ENCODE data around the gene GABRE.
"Not testable (repeated sequence)": the region's sequence is repeated elsewhere in the genome, so short reads cannot be mapped to it uniquely, and the experiment has no call there.

Gene GABRE

GRCh38 chrX:151920530-151920929 is 53.9 kb downstream of the GABRE start:
- no peak for DNase-seq (ENCODE audit: low read depth)
- H3K4me3 ChIP-seq (ENCODE audit: low read length), result no peak overlapping the region
- no peak for TF ChIP-seq CTCF (IDR thresholded peaks at IDR 0.05; ENCODE audit: insufficient read depth, low read depth, low read length, missing control alignments)

GRCh38 chrX:151920101-151920500 is 54.4 kb downstream of the GABRE start:
- no peak for DNase-seq (ENCODE audit: low read depth)
- no peak overlapping the region for H3K4me3 ChIP-seq (ENCODE audit: low read length)
- no peak for TF ChIP-seq CTCF (IDR thresholded peaks at IDR 0.05; ENCODE audit: insufficient read depth, low read depth, low read length, missing control alignments)

- H3K4me3 ChIP-seq (ENCODE audit: low read length), result no peak overlapping the region
- DNase-seq (ENCODE audit: low read depth), result no peak
- no peak for TF ChIP-seq CTCF (IDR thresholded peaks at IDR 0.05; ENCODE audit: insufficient read depth, low read depth, low read length, missing control alignments)
Observed at GRCh38 chrX:151919610-151920009, 54.9 kb downstream of the GABRE start.

- DNase-seq (ENCODE audit: low read depth); H3K4me3 ChIP-seq (ENCODE audit: low read length): not testable (repeated sequence)
Observed at GRCh38 chrX:151918736-151919135, 55.7 kb downstream of the GABRE start.

GRCh38 chrX:151912780-151913179 is 61.7 kb downstream of the GABRE start, which contains the start of gene MAGEA4:
Gene MAGEA4 (plus strand): TSS chrX:151912889. CDS start chrX:151923665, 10,776 bp downstream.
- no peak for TF ChIP-seq CTCF (IDR thresholded peaks at IDR 0.05; ENCODE audit: insufficient read depth, low read depth, low read length, missing control alignments)
- H3K4me3 ChIP-seq (ENCODE audit: low read length), result no peak within 1 kb of the TSS
- no peak for DNase-seq (ENCODE audit: low read depth)

GRCh38 chrX:151912221-151912620 is 62.3 kb downstream of the GABRE start:
- TF ChIP-seq CTCF (IDR thresholded peaks at IDR 0.05; ENCODE audit: insufficient read depth, low read depth, low read length, missing control alignments), result no peak
- no peak overlapping the region for H3K4me3 ChIP-seq (ENCODE audit: low read length)
- DNase-seq (ENCODE audit: low read depth), result no peak

GRCh38 chrX:151904989-151905388 is 69.5 kb downstream of the GABRE start:
- no peak overlapping the region for H3K4me3 ChIP-seq (ENCODE audit: low read length)
- DNase-seq (ENCODE audit: low read depth), result no peak
- no peak for TF ChIP-seq CTCF (IDR thresholded peaks at IDR 0.05; ENCODE audit: insufficient read depth, low read depth, low read length, missing control alignments)
